HG02798 (cell line): ENCODE data around the gene FCRL2.
A peak's percentile ranks its signal among the peaks of the same experiment; 100 is the strongest.
"Not testable (repeated sequence)": the region's sequence is repeated elsewhere in the genome, so short reads cannot be mapped to it uniquely, and the experiment has no call there.

ENCODE experiments used
- ATAC-seq: cut with Tn5 transposase; IDR thresholded peaks from one replicate; pipeline ENCODE4 v1.9.1; 2021; ENCODE audit warnings: mild to moderate bottlenecking; ENCODE audit not compliant: unreplicated experiment, poor library complexity

The FCRL2 gene

GRCh38 chr1:157753611-157754010 lies 23.3 kb downstream of the FCRL2 start:
- no peak for ATAC-seq

GRCh38 chr1:157751283-157751682 lies 25.6 kb downstream of the FCRL2 start:
- no peak for ATAC-seq

- no peak for ATAC-seq
Observed at GRCh38 chr1:157748262-157748817, 28.6 kb downstream of the FCRL2 start.

GRCh38 chr1:157739229-157739901 lies 37.6 kb downstream of the FCRL2 start:
- no peak for ATAC-seq

- ATAC-seq, result not testable (repeated sequence)
Observed at GRCh38 chr1:157735991-157736390, 40.9 kb downstream of the FCRL2 start.

GRCh38 chr1:157734321-157734720 lies 42.6 kb downstream of the FCRL2 start:
- no peak for ATAC-seq

GRCh38 chr1:157732755-157733154 lies 44.2 kb downstream of the FCRL2 start:
- ATAC-seq, result peak; percentile 37

GRCh38 chr1:157725221-157725577 lies 51.7 kb downstream of the FCRL2 start:
- ATAC-seq, result no peak

- no peak for ATAC-seq
Observed at GRCh38 chr1:157724537-157725220, 52.3 kb downstream of the FCRL2 start.

- ATAC-seq, result no peak
Observed at GRCh38 chr1:157723157-157723556, 53.8 kb downstream of the FCRL2 start.

- ATAC-seq, result no peak
Observed at GRCh38 chr1:157721985-157722384, 54.9 kb downstream of the FCRL2 start.

GRCh38 chr1:157715736-157716135 lies 61.2 kb downstream of the FCRL2 start:
- no peak for ATAC-seq

- no peak for ATAC-seq
Observed at GRCh38 chr1:157711802-157712201, 65.1 kb downstream of the FCRL2 start.

GRCh38 chr1:157704878-157705277 lies 72.1 kb downstream of the FCRL2 start:
- ATAC-seq, result peak; percentile 39

GRCh38 chr1:157703981-157704380 lies 73.0 kb downstream of the FCRL2 start:
- ATAC-seq, result no peak

- ATAC-seq, result no peak
Observed at GRCh38 chr1:157702308-157702825, 74.6 kb downstream of the FCRL2 start.

- no peak for ATAC-seq
Observed at GRCh38 chr1:157700732-157701131, 76.2 kb downstream of the FCRL2 start, which contains the start of gene FCRL3. Gene FCRL3, minus strand, starts transcription at chr1:157700769. Its CDS starts 280 bp downstream, at chr1:157700489.

- ATAC-seq, result no peak
Observed at GRCh38 chr1:157700305-157700704, 76.6 kb downstream of the FCRL2 start.

GRCh38 chr1:157697781-157698569 lies 79.0 kb downstream of the FCRL2 start:
- ATAC-seq, result no peak

- ATAC-seq, result no peak
Observed at GRCh38 chr1:157696966-157697628, 79.8 kb downstream of the FCRL2 start.
